T47D (cell line): ENCODE results near the gene OR4X2.
A peak's percentile ranks its signal among the peaks of the same experiment; 100 is the strongest.
"Not testable (repeated sequence)": the region's sequence is repeated elsewhere in the genome, so short reads cannot be mapped to it uniquely, and the experiment has no call there.

Experiments
- DNase-seq, 2 experiments: peaks; one replicate each; pipeline versions ENCODE4 v3.0.0 to v3.0.0-alpha.2; 2011 to 2012; ENCODE audit warnings: low read depth in 1 of 2, low spot score in 1 of 2
- JUND ChIP-seq: IDR thresholded peaks from 2 replicates; pipeline ENCODE4 v1.6.1; 2012; ENCODE audit warnings: low read depth
- in situ Hi-C: cut with HindIII; loops from 2 replicates; pipeline ENCODE4 v1.10.0; 2016; ENCODE audit warnings: low sequenced_read_pairs, low pct_unique_long_range_greater_than_20kb

OR4X2 gene, protein sequence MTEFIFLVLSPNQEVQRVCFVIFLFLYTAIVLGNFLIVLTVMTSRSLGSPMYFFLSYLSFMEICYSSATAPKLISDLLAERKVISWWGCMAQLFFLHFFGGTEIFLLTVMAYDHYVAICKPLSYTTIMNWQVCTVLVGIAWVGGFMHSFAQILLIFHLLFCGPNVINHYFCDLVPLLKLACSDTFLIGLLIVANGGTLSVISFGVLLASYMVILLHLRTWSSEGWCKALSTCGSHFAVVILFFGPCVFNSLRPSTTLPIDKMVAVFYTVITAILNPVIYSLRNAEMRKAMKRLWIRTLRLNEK

DNA sequence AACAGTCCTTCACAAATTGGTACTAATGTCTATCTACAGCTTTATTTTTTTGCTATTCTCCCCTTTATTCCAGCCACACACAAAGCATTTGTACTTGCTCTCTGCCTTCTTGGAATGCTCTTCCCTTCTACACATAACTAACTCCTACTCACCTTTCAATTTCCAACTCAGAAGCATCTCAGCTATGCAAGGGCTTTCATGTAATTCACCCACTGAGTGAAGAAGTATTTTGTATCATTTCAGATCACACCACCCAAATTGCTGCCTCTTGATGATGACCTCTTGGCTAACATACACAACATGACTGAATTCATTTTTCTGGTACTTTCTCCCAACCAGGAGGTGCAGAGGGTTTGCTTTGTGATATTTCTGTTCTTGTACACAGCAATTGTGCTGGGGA, at the start of gene OR4X2:
Gene OR4X2 (plus strand): TSS at position 301 of the 400 bp plus-strand sequence. CDS start 0 bp downstream, at position 301.
- no peak for DNase-seq
- no peak for TF ChIP-seq JUND
- in situ Hi-C loops: no loop called here

DNA sequence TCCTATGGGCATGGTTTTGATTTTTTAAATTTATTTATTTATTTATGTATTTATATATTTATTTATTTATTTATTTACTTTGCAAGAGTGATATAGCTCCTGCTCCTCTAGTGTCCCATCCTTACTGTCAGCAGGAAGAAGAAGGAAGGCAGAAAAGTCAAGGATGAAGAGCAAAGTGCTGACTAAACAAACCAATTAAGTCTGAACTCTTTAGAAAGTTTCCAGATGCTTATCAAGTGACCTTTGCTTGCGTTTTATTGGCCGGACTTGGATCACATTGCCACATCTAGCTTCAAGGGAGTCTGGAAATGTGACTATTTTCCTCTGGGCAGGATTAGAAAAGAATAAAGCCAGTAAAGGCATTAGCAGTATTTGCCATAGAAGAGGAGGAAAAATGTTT, 37.0 kb upstream of the OR4X2 start:
- in situ Hi-C loops: no loop called here
- DNase-seq: peak in 1 of 2 experiments; percentile 29
- TF ChIP-seq JUND: no peak

DNA sequence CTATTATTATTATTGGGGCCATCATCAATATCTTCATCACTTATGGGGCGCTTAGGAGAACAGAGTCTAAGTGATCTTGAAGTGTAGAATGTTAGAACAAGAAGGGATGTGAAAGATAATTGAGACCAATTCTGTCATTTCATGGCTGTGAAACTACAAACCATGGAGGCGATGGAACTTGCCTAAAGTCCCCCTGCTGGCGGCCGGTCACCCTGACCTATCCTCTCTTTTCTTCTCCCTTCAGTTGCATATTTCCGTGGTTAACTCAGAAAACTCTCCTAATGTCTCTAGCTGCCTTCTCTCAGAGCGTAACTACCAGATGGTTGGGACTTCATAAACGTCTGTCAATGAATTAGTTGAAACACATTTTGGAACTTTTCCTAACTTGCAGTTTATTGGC, 34.9 kb upstream of the OR4X2 start:
- DNase-seq: peak in 1 of 2 experiments; percentile 43
- in situ Hi-C loops: no loop called here
- no peak for TF ChIP-seq JUND

DNA sequence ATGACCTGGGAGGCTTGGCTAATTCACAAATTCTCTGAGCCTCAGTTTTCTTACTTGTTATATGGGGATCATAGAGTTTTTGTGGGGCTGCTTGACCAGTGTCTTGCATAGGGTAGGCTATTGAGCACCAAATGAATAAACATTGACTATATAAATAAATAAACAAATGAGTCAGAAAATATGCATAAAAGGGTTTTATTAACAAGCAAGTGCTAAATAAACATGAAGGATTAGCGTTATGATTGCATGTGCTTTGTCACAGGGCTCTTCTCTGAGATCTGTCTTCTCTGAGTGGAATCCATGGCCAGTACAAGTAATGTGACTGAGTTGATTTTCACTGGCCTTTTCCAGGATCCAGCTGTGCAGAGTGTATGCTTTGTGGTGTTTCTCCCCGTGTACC, 28.4 kb upstream of the OR4X2 start, which contains the start of gene OR4B1:
Gene OR4B1 (plus strand): TSS at position 301 of the 400 bp plus-strand sequence. CDS start 0 bp downstream, at position 301.
- TF ChIP-seq JUND: no peak
- in situ Hi-C loops: no loop called here
- no peak for DNase-seq

DNA sequence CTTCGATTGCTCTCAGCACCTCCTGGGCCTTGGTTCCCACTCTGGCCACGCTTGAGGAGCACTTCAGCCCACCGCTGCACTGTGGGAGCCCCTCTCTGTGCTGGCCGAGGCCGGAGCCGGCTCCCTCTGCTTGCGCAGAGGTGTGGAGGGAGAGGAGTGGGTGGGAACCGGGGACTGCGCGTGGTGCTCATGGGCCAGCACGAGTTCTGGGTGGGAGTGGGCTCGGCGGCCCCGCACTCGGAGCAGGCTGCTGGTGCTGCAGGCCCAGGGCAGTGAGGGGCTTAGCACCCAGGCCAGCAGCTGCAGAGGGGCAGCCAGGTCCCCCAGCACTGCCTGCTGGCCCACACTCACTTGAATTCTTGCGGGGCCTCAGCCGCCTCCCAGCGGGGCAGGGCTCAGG, 16.1 kb upstream of the OR4X2 start:
- no peak for TF ChIP-seq JUND
- DNase-seq: no peak
- in situ Hi-C loops: no loop called here

DNA sequence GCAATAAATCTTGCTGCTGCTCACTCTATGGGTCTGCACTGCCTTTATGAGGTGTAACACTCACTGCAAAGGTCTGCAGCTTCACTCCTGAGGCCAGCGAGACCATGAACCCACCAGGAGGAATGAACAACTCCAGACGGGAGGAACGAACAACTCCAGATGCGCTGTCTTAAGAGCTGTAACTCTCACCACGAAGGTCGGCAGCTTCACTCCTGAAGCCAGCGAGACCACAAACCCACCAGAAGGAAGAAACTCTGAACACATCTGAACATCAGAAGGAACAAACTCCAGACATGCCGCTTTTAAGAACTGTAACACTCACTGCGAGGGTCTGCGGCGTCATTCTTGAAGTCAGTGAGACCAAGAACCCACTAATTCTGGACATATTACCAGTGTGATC, 14.8 kb upstream of the OR4X2 start:
- in situ Hi-C loops, DNase-seq: not testable (repeated sequence)

DNA sequence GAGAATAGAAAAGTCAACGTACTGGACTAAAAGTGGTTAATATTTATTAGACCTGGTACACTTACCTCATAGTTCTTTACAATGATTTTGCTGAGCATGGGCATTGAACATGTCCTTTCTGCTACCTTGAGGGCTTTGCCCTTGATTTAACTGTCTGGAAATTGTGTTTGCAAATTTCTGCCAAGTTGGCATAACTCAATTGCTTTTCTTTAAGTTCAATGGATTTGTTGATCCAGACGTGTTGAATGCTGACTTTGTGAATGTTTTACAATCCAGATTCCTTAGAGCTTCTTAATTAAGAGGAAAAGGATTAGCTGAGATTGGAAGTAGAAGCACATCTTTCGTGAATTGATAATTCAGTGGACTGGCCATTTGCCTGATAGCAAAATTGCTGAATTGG, 7.2 kb upstream of the OR4X2 start:
- in situ Hi-C loops: no loop called here
- DNase-seq: no peak
- TF ChIP-seq JUND: no peak

DNA sequence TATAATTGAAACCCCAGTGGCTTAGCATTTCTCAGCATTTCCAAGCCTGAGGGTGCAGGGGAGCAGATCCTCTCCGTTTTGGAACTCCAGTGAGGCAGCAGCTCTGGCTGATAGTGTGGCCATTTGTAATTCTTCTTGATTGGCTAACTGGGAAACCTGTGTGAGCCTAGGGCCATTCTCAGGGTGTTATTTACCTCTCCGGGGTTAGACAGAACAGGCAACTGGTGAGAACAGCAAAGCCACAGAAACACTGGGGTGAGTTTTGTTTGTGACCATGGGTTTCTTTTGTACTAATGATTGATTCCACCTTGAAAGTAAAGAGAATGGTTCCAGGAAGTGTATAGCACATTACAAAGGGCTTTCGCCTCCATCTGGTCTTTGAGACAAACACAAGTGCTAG, 2.4 kb upstream of the OR4X2 start:
- in situ Hi-C loops: no loop called here
- TF ChIP-seq JUND: no peak
- DNase-seq: no peak

DNA sequence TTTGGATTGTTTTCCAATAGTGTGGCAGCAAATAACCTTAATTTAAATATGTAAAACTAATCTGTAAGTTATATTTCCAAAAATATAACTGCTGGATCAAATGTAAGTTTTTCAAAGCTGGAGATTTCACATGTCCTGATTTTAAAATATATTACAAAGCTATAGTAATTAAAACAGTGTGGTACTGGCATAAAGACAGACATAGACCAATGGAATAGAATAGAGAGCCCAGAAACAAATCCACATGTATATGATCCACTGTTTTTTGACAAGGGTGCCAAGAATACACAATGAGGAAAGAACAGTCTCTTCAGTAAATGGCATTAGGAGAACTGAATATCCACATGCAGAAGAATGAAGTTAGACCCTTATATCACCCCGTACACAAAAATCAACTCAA, 4.0 kb downstream of the OR4X2 start:
- in situ Hi-C loops: no loop called here
- no peak for DNase-seq

DNA sequence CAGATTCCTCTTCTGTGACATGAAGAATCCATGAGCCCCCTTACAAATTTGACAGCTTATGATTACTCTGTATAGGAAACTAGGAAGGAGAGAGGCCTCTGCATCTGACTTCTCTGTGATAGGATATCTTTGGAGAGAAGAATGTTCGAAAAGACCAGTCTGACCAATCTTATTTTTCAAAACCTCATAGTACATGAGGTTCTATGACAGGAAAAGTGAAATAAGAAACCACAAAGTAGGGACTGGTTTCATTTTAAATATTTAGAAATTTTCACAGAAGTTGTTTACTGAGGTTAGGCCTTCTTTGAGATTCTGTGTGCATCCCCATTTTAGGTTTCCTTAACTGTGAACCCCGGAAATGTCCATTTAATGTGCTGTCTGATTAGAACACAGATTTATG, 16.7 kb downstream of the OR4X2 start:
- in situ Hi-C loops: no loop called here
- no peak for DNase-seq
- TF ChIP-seq JUND: no peak

More for the DNA sequence above, 4.0 kb downstream of the OR4X2 start:
- no peak for TF ChIP-seq JUND

DNA sequence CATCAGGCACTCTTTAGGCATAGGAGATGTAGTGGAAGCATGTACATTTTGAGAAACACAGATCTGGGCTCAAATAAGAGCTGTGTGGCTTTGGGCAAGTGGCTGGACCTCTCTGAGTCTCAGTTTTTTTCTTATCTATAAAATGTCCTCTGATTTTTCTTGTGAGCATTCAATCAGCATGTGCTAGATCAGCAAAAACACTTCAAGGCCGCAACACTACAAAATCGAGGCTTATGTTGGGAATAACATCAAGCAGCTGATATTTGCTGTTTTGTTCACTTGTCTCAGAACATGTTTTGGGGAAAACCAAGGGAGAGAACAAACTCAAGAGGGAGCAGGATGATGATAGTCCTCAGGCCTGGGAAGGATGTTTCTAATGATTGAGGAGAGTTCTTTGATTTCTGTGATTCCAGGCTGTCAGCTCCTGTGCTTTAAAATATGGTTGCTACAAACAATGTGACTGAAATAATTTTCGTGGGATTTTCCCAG, 18.6 kb downstream of the OR4X2 start, which contains the start of gene OR4X1:
Gene OR4X1 (plus strand): TSS at position 439 of the 489 bp plus-strand sequence. CDS start 0 bp downstream, at position 439.
- in situ Hi-C loops: no loop called here

DNA sequence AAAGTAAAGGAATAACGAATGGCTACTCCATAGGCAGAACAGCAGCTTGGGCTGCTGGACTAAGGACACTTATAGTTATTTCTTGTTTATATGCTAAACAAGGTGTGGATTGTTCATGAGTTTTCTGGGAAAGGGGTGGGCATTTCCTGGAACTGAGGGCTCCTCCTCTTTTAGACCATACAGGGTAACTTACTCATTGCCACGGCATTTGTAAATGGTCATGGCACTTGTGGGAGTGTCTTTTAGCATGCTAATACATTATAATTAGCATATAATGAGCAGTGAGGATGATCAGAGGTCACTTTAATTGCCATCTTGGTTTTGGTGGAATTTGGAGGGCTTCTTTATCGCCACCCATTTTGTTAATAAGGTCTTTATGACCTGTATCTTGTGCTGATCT, 25.7 kb downstream of the OR4X2 start:
- in situ Hi-C loops: no loop called here
- no peak for TF ChIP-seq JUND
- DNase-seq: no peak

More for the DNA sequence above, 18.6 kb downstream of the OR4X2 start, which contains the start of gene OR4X1:
- TF ChIP-seq JUND: no peak
- no peak for DNase-seq

DNA sequence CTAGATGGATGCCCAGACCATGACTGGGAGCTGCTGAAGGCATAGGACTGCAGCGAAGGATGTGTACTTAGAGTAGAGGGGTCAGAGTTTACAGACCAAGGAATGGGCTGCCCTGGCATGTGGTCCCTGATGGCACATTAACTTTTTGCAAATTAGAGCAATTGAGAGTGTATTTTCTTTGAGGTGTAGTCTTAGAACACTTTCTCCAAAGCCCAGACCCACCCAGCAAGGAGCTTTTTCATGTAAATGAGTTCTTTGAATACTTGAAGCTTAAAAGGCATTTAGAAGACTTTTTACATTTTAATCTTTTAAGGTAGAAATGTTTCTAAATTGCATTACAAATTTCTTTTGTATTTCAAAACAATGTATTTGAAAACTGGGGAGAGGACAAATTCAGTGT, 27.7 kb downstream of the OR4X2 start:
- no peak for TF ChIP-seq JUND
- DNase-seq: no peak
- in situ Hi-C loops: no loop called here
